MCF 10A (cell line): ENCODE measurements around the gene CCDC39. TPM values are rescaled to one million over a fixed set of nuclear protein-coding genes. Genes with fewer than 3 reads are reported as not detected.

Source experiments
- BruUV-seq: library from RNA; stranded (reverse); fragments of 400-500 nt; replicated peaks from 2 replicates; lab custom pipeline; 2021; lab: Mats Ljungman, UMichigan
- CTCF ChIA-PET: fragments of 300-600 bp; sonication (Branson Sonifier 250); formaldehyde crosslinking; extraction: SDS; loops from one replicate; lab custom pipeline; 2021; ENCODE audit warnings: antibody characterized with exemption, inconsistent platforms; lab: Yijun Ruan, JAX
- POLR2A ChIA-PET: fragments of 300-600, 350-650 bp; sonication (Branson Sonifier 250); formaldehyde crosslinking; extraction: SDS; loops from one replicate; lab custom pipeline; 2020; ENCODE audit warnings: antibody characterized with exemption, inconsistent platforms; lab: Yijun Ruan, JAX
- DNase-seq: peaks from one replicate; pipeline ENCODE4 v3.0.0-alpha.2; 2018; ENCODE audit not compliant: unreplicated experiment
- H3K27ac Mint-ChIP-seq: one replicate; pipeline ENCODE4 v1.8.0; 2022; ENCODE audit warnings: mild to moderate bottlenecking, low read depth, mixed read lengths; ENCODE audit not compliant: unreplicated experiment
- H3K27me3 Mint-ChIP-seq: one replicate; pipeline ENCODE4 v1.8.0; 2022; ENCODE audit warnings: mixed read lengths; ENCODE audit not compliant: insufficient read depth, unreplicated experiment
- H3K36me3 Mint-ChIP-seq: one replicate; pipeline ENCODE4 v1.8.0; 2022; ENCODE audit warnings: mild to moderate bottlenecking, moderate library complexity, mixed read lengths; ENCODE audit not compliant: insufficient read depth, unreplicated experiment
- H3K4me1 Mint-ChIP-seq: one replicate; pipeline ENCODE4 v1.8.0; 2022; ENCODE audit warnings: mixed read lengths; ENCODE audit not compliant: insufficient read depth, unreplicated experiment
- H3K4me3 Mint-ChIP-seq: one replicate; pipeline ENCODE4 v1.8.0; 2022; ENCODE audit warnings: mild to moderate bottlenecking, moderate library complexity, mixed read lengths; ENCODE audit not compliant: unreplicated experiment
- H3K9me3 Mint-ChIP-seq: one replicate; pipeline ENCODE4 v1.8.0; 2022; ENCODE audit warnings: mixed read lengths; ENCODE audit not compliant: unreplicated experiment
- intact Hi-C: fragments of 100-400 bp; cut with micrococcal nuclease; formaldehyde crosslinking; loops from 2 replicates; pipeline ENCODE4 v1.14.1; 2022
- total RNA-seq: library from RNA; stranded (reverse); gene quantifications from 2 replicates; pipeline ENCODE4 v1.2.3, GENCODE V29; 2022
- TF ChIP-seq, protein P1 (sequence below): fragments of 200-600 bp; IDR thresholded peaks from one replicate; pipeline ENCODE4 v1.8.0; 2022; ENCODE audit warnings: antibody characterized with exemption, mild to moderate bottlenecking; ENCODE audit not compliant: unreplicated experiment

Gene CCDC39
- total RNA-seq, 1 experiment from 2014 or later, result not detected

DNA sequence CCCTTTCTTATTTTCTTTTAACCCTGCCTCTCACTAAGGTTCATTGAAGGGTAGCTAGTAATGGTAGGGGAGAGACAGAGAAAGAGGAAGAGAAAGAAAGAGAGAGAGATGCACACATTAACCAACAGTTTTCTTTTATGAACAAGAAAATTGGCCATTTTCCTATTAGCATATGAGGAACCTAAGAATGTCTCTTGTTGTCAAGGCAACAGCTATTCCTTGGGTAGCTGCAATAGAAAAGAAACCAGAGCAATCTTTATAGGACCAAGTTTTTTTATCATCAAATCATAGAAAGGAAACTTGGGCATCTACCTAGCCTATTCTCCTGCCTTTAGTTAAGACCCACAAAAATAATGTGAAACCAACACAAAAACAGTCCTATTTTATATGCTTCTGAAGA is 15.0 kb upstream of the CCDC39 start:
- ChIA-PET CTCF (interaction anchor here (0.6 to 5.7 kb wide), 4 partner anchors 68 to 1342 kb away, joined by 3 to 89 read pairs (median 4); no protein-coding TSS in a partner anchor), POLR2A (interaction anchor here (1.3 to 2.5 kb wide), 2 partner anchors 10 to 69 kb away, joined by 5 to 12 read pairs; no protein-coding TSS in a partner anchor)
- H3K9me3 Mint-ChIP-seq, result no peaks in the 10 kb centered on the region
- H3K4me1 Mint-ChIP-seq, result peaks cover 21% of the 10 kb centered on the region
- intact Hi-C loops, result loop anchor here (10.0 kb wide), 1 partner anchor 290 kb away; the partner anchor contains the start of gene DNAJC19
- DNase-seq, result no peak
- no peak overlapping the region for H3K4me3 Mint-ChIP-seq
- BruUV-seq, result no TSS peak
- peaks cover 6% of the 10 kb centered on the region for H3K36me3 Mint-ChIP-seq
- no peaks in the 10 kb centered on the region for H3K27me3 Mint-ChIP-seq
- no peak overlapping the region for H3K27ac Mint-ChIP-seq
- TF ChIP-seq, protein P1, sequence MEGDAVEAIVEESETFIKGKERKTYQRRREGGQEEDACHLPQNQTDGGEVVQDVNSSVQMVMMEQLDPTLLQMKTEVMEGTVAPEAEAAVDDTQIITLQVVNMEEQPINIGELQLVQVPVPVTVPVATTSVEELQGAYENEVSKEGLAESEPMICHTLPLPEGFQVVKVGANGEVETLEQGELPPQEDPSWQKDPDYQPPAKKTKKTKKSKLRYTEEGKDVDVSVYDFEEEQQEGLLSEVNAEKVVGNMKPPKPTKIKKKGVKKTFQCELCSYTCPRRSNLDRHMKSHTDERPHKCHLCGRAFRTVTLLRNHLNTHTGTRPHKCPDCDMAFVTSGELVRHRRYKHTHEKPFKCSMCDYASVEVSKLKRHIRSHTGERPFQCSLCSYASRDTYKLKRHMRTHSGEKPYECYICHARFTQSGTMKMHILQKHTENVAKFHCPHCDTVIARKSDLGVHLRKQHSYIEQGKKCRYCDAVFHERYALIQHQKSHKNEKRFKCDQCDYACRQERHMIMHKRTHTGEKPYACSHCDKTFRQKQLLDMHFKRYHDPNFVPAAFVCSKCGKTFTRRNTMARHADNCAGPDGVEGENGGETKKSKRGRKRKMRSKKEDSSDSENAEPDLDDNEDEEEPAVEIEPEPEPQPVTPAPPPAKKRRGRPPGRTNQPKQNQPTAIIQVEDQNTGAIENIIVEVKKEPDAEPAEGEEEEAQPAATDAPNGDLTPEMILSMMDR, result no peak

DNA sequence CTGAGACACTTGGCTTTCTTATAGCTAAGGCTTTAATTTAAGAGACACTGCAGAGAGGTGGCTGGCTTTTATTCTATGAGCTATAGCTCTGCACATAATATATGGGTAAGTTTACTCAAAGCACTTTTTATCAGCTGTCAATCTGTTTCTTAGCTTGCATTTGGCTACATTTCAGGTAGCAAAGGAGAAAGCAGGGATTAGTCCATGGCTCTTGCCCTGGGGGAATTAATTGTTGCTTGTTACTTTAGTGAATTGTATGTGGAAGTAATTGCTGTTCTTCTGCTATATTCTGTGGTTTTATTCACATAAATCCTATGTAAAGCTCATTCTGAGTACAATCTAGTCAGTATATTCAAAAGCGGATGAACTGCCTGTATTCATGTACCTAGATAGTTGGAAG is 14.4 kb upstream of the CCDC39 start:
- BruUV-seq, result no TSS peak
- TF ChIP-seq, protein P1, result no peak
- peak overlapping the region; percentile 12 for H3K27ac Mint-ChIP-seq
- DNase-seq, result no peak
- no peaks in the 10 kb centered on the region for H3K9me3 Mint-ChIP-seq
- peaks cover 6% of the 10 kb centered on the region for H3K36me3 Mint-ChIP-seq
- peaks cover 16% of the 10 kb centered on the region for H3K4me1 Mint-ChIP-seq
- intact Hi-C loops, result loop anchor here (10.0 kb wide), 1 partner anchor 291 kb away; the partner anchor contains the start of gene DNAJC19
- ChIA-PET POLR2A (interaction anchor here (1.3 to 2.5 kb wide), 2 partner anchors 11 to 69 kb away, joined by 5 to 12 read pairs; no protein-coding TSS in a partner anchor), CTCF (interaction anchor here (0.6 to 5.7 kb wide), 11 partner anchors 11 to 1343 kb away, joined by 3 to 89 read pairs (median 3); no protein-coding TSS in a partner anchor)
- H3K27me3 Mint-ChIP-seq, result no peaks in the 10 kb centered on the region
- no peak overlapping the region for H3K4me3 Mint-ChIP-seq

DNA sequence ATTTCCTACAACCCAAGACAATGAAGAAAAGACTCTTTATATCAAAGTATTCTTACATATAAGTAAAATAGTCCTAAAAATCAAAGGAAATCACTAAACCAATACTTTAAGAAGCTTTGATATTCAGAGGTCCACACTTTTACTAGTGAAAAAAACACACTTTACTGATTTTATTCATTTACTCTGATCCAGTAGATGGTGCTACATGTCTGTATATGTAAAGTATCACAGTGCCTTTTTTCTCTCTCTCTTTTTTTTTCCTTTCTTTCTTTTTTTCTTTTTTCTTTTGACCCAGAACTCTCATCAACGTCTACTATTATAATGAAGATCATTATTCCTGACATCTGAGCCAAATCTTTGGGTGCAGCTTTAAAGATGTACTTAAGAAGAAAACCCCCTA is 10.8 kb upstream of the CCDC39 start:
- H3K27me3 Mint-ChIP-seq, result no peaks in the 10 kb centered on the region
- ChIA-PET POLR2A (interaction anchor here (0.6 to 1.8 kb wide), 7 partner anchors 8 to 485 kb away, joined by 3 to 5 read pairs (median 4); partner anchors contain the start of gene FXR1), CTCF (interaction anchor here (0.6 to 5.7 kb wide), 20 partner anchors 8 to 1554 kb away, joined by 3 to 89 read pairs (median 4); partner anchors contain the start of gene FXR1)
- H3K4me1 Mint-ChIP-seq, result peaks cover 12% of the 10 kb centered on the region
- no peak for DNase-seq
- peaks cover 6% of the 10 kb centered on the region for H3K36me3 Mint-ChIP-seq
- TF ChIP-seq, protein P1, result peak; percentile 49
- peak overlapping the region; percentile 11 for H3K4me3 Mint-ChIP-seq
- BruUV-seq, result no TSS peak
- H3K27ac Mint-ChIP-seq, result no peak overlapping the region
- intact Hi-C loops, result loop anchor here (1.0 to 10.0 kb wide), 5 partner anchors 92 to 1011 kb away; partner anchors contain the start of gene DNAJC19
- no peaks in the 10 kb centered on the region for H3K9me3 Mint-ChIP-seq

DNA sequence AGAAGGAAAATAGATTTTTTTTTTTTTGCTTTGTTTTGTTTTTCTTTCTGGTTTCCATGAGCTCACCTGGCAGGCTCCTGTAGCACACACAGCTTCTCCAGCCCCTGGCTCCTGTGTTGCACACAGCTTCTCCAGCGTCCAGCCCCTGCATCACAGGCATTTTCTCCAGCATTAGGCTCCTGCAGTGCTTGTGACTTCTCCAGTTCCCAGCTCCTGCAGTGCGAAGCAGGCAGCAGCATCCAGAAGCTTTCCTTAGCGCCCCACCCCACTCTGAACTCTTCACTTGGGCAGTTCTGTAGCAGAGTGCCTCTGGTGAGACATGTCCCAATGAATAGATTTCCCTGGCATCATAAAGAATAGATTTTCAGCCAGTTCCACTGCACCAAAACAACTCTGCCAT is 5.5 kb upstream of the CCDC39 start:
- TF ChIP-seq, protein P1, result no peak
- ChIA-PET POLR2A (interaction anchor here (0.9 to 1.6 kb wide), 3 partner anchors 15 to 97 kb away, joined by 3 to 6 read pairs (median 3); no protein-coding TSS in a partner anchor), CTCF (interaction anchor here (0.6 to 1.7 kb wide), 9 partner anchors 19 to 246 kb away, joined by 3 to 14 read pairs (median 4); no protein-coding TSS in a partner anchor)
- intact Hi-C loops, result no loop called here
- Mint-ChIP-seq H3K36me3 (no peaks in the 10 kb centered on the region), H3K4me3 (no peak overlapping the region), H3K27me3 (no peaks in the 10 kb centered on the region), H3K27ac (no peak overlapping the region), H3K4me1 (no peaks in the 10 kb centered on the region), H3K9me3 (no peaks in the 10 kb centered on the region)
- no peak for DNase-seq
- BruUV-seq, result no TSS peak
